Measurements from ENCODE around the gene INTS1.

- no peak for TF ChIP-seq EZH2 (IDR thresholded peaks at IDR 0.05; ENCODE audit: insufficient read depth, low read length)
- TF ChIP-seq CTCF (IDR thresholded peaks at IDR 0.05; ENCODE audit: insufficient read depth, low read depth, low read length): no peak
Observed at GRCh38 chr7:1439373-1440363, 64.5 kb downstream of the INTS1 start.
